ENCODE measurements around the gene EXOC1.

DNA sequence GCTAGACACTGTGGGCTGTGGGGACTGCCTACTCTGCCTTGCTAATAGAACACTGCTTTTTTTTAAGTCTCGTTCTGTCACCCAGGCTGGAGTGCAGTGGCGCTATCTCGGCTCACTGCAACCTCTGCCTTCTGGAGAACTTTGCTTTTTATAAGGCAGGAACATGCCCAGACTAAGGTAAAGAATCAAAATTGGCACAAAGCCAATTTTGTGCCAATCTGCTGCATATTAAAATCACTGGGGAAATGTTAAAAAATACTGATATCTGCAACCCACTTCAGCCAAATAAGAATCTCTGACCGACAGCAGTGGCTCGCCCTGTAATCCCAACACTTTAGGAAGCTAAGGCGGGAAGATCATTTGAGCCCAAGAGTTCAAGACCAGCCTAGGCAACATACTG is 58.8 kb downstream of the EXOC1 start:
- TF ChIP-seq EP300 (IDR thresholded peaks at IDR 0.05; ENCODE audit: low read depth) (no peak), POLR2A (IDR thresholded peaks at IDR 0.05) (no peak)
- TF ChIP-seq, protein P1, sequence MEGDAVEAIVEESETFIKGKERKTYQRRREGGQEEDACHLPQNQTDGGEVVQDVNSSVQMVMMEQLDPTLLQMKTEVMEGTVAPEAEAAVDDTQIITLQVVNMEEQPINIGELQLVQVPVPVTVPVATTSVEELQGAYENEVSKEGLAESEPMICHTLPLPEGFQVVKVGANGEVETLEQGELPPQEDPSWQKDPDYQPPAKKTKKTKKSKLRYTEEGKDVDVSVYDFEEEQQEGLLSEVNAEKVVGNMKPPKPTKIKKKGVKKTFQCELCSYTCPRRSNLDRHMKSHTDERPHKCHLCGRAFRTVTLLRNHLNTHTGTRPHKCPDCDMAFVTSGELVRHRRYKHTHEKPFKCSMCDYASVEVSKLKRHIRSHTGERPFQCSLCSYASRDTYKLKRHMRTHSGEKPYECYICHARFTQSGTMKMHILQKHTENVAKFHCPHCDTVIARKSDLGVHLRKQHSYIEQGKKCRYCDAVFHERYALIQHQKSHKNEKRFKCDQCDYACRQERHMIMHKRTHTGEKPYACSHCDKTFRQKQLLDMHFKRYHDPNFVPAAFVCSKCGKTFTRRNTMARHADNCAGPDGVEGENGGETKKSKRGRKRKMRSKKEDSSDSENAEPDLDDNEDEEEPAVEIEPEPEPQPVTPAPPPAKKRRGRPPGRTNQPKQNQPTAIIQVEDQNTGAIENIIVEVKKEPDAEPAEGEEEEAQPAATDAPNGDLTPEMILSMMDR (IDR thresholded peaks at IDR 0.05): no peak

All from transverse colon (tissue), 3 donors.